ENCODE results near the gene PDLIM4.
A peak's percentile ranks its signal among the peaks of the same experiment; 100 is the strongest.

PDLIM4 gene

GRCh38 chr5:132266031-132266835 lies 8.7 kb downstream of the PDLIM4 start:
- TF ChIP-seq CTCF (IDR thresholded peaks at IDR 0.05; ENCODE audit: low read depth, low read length, missing control alignments), result no peak
- no peak overlapping the region for H3K4me3 ChIP-seq (replicated peaks; ENCODE audit: low read depth, low read length)
- no peak for DNase-seq (ENCODE audit: extremely low read depth, low read depth)

GRCh38 chr5:132266836-132267160 lies 9.3 kb downstream of the PDLIM4 start:
- H3K4me3 ChIP-seq (replicated peaks; ENCODE audit: low read depth, low read length), result no peak overlapping the region
- no peak for TF ChIP-seq CTCF (IDR thresholded peaks at IDR 0.05; ENCODE audit: low read depth, low read length, missing control alignments)

GRCh38 chr5:132267166-132267739 lies 9.8 kb downstream of the PDLIM4 start:
- TF ChIP-seq CTCF (IDR thresholded peaks at IDR 0.05; ENCODE audit: low read depth, low read length, missing control alignments), result no peak
- no peak overlapping the region for H3K4me3 ChIP-seq (replicated peaks; ENCODE audit: low read depth, low read length)
- DNase-seq (ENCODE audit: extremely low read depth, low read depth), result no peak

More at GRCh38 chr5:132266836-132267160, 9.3 kb downstream of the PDLIM4 start:
- no peak for DNase-seq (ENCODE audit: extremely low read depth, low read depth)

GRCh38 chr5:132267931-132268768 lies 10.7 kb downstream of the PDLIM4 start:
- no peak for DNase-seq (ENCODE audit: extremely low read depth, low read depth)
- TF ChIP-seq CTCF (IDR thresholded peaks at IDR 0.05; ENCODE audit: low read depth, low read length, missing control alignments), result no peak
- no peak overlapping the region for H3K4me3 ChIP-seq (replicated peaks; ENCODE audit: low read depth, low read length)

- peak; percentile 90 for DNase-seq (ENCODE audit: extremely low read depth, low read depth)
- H3K4me3 ChIP-seq (replicated peaks; ENCODE audit: low read depth, low read length), result no peak overlapping the region
These were observed 11.5 kb downstream of the PDLIM4 start for GRCh38 chr5:132268769-132269551.

More at GRCh38 chr5:132268769-132269551, 11.5 kb downstream of the PDLIM4 start:
- TF ChIP-seq CTCF (IDR thresholded peaks at IDR 0.05; ENCODE audit: low read depth, low read length, missing control alignments), result no peak

All from HFF-Myc (cell line).